Hematopoietic multipotent progenitor cell treated with erythropoietin and hydrocortisone succinate and interleukin-3 and kit ligand, for 4 days (in vitro differentiated cells): ENCODE results near the gene TCF4.
"Not testable (repeated sequence)": the region's sequence is repeated elsewhere in the genome, so short reads cannot be mapped to it uniquely, and the experiment has no call there.

Source experiments
- DNase-seq: peaks from one replicate; pipeline ENCODE4 v3.0.0-alpha.2; 2015

Gene TCF4

DNA sequence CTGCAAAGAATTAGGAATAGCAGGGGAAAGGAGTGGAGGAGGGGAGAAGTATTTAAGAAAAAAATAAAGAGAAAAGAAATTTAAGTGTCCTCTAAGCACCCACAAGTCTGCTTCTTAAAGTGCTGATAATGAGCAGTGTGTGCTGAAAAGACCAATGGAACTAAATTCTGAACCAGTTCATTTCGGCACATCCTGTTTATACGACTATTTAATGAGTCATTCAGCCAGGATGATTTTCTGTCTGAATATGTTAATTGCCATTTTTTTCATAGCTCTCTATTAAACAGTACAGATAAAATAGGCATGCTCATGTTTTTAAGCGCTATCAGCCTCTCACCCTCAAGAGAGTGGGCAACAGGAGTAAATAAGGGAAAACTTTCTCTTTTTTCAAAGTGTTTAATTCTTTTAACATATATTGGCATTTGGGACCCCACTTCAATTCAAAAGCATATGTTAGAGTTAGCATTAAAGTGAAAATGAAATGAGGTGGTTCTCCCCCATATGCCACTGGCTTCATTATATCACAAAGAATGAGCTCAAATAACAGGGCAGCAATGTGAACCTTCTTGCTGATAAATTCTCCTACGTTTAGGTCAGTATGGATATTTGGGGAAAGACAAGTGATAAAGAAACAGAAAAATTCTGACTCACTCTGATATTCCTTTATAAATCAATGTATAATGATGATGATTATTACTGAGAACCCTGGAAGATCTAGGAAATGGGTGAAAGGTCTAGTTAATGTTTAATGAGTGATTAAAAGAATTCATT is 87.5 kb downstream of the TCF4 start:
- DNase-seq, result peak; percentile 42

DNA sequence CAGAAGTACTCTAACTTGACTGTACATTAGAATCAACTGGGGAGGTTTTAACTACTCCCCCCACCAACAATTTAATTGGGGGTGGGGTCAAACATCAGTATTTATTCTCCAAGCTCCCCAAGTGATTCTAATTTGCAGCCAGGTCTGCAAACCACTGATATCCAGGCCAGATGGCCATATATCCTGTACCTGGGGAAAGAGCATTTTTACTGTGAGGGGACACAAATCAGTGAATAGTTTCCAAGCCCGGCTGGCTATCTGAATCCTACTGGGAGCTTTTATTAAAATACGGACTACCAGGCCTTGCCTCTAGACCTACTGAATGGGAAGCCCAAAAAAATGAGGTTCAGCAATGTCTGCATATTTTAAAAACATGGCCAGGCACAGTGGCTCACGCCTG is 88.5 kb downstream of the TCF4 start:
- DNase-seq, result no peak

DNA sequence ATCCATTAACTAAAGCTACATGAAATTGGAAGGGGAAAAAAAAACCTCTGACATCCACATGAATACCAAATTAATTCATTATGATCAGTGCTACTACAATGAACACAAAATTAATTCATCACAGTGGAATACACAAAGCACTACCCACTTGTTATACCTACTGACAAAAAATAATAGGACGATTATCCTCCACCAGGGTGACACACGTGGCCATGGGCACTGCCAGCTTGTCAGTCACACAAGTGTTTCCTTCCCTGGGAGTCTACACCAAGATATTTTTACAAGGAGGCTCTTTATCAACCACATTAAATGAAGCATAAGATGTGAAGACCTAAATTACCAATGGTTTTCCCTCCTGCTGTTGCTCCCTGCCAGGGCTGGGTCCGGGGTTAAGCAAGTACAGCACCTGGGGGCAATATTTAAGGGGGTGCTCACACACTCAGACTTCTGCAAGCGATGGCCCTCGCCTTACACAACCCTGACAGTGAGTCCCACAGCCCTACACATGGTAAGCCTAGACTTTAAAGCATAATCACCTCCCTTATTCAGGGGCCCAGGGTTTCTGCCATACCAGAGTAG is 90.1 kb downstream of the TCF4 start:
- no peak for DNase-seq

DNA sequence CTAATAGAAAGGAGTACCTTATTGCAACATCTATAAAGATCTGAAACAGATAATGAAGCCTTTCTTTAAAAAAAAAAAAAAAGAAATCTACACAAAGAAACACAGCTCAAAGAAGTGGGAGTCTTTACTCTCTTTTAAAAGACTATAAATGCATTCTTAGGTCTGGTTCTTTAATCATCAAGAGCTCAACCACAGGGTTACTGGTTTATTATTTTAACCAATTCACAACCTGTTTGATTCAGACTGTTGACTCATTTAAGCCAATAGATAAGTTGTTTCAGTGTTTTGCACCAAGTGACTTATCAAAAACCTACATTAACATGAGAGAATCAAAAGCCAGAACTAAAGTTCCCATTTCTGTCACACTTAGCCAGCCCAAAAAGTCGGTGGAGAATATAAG is 93.1 kb downstream of the TCF4 start:
- no peak for DNase-seq

- no peak for DNase-seq
These were observed 93.6 kb downstream of the TCF4 start for GRCh38 chr18:55494441-55494840.

GRCh38 chr18:55491616-55492015 is 96.4 kb downstream of the TCF4 start:
- no peak for DNase-seq

- peak; percentile 62 for DNase-seq
These were observed 98.7 kb downstream of the TCF4 start for GRCh38 chr18:55489034-55489986.

- DNase-seq, result no peak
These were observed 99.5 kb downstream of the TCF4 start for GRCh38 chr18:55488473-55488872.

- DNase-seq, result no peak
These were observed 100.0 kb downstream of the TCF4 start for GRCh38 chr18:55487997-55488396.

- DNase-seq, result no peak
These were observed 101.1 kb downstream of the TCF4 start for GRCh38 chr18:55486936-55487335.

DNA sequence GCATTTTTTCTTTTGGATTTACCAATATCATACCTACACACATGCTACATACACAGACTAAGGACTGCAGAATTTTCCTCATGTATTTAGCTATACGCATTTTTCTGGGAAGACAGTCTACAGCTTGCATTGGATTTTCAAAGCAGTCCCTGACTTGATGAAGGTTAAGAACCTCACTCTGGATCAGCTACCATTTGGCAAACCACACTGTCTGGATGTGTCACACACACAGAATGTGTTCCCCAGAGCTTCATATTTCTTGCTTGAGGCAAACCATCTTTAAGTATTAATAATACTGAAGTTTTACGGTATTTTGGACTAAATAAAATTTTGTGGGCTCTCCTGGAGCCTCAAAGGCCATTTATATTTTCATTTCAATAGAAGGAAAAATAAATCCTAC is 102.3 kb downstream of the TCF4 start:
- no peak for DNase-seq

GRCh38 chr18:55484773-55485172 is 103.2 kb downstream of the TCF4 start:
- no peak for DNase-seq

GRCh38 chr18:55483266-55483871 is 104.6 kb downstream of the TCF4 start:
- DNase-seq, result no peak

DNA sequence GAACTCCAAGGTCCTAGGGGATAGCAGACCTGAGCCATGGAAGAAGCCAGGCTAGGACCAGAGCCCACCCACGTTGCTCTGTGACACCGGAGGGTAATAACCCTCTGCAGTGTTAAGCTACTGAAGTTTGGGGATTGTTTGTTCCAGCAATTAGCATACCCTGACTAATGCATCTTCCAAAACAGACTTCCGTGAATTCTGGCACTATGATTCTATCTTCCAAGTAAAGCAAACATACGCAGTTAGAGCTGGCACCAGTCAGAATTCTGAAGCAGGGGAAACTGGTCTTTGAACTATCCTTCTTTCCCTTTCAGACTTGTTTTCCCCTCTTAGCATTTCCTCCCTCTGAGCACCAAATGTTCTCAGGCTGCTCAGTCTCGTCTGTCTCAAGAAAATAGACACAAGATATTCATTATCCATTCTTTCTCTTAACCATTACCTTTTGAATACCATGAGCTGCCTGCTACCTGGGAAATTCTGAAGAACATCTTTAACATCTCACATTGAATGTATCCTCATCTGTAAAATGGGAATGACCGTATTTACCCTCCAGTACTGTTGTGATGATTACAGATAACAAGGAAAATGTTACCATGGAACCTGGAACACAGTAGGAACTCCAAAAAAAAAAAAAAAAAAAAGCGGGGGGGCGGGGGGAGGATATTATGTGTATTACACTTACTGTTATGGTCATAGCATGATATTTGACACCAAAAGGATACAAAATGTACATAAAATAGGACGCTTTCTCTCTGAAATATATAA is 108.2 kb downstream of the TCF4 start:
- DNase-seq, result no peak

DNA sequence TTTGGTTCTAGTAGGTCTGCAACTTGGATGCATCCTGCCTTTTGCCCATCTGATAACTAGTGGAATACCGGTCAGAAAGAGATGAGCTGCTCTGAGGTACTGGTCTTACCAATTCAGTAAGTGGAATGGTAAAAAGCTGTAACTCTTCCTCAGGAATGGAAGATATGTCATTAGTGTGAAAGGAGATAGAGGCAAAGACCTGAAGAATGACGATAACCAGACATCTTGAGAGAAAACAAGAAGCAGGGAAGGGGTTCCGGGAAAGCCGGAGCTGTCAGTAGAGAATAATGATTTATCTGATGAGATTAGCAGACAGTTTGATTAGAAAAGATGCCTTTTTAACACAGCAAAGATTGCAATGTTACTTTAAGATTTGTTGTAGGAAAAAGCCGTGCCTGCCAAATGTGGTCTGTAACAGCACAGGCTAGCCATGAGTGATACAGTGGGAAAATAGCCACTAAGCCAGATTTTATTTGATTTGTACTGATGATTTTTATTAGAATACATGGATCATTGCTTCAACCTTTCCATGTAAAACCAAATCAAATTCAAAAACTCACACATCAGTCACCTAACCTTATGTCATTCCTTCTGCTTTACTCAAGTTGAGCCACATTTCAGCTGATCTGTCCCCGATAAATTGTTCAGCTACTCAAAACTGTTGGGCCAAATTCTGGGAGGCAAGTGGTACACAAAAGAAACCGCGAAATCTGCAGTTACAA is 110.0 kb downstream of the TCF4 start:
- DNase-seq, result no peak

GRCh38 chr18:55477499-55477859 is 110.5 kb downstream of the TCF4 start:
- peak; percentile 76 for DNase-seq

- no peak for DNase-seq
These were observed 112.1 kb downstream of the TCF4 start for GRCh38 chr18:55475916-55476315.

DNA sequence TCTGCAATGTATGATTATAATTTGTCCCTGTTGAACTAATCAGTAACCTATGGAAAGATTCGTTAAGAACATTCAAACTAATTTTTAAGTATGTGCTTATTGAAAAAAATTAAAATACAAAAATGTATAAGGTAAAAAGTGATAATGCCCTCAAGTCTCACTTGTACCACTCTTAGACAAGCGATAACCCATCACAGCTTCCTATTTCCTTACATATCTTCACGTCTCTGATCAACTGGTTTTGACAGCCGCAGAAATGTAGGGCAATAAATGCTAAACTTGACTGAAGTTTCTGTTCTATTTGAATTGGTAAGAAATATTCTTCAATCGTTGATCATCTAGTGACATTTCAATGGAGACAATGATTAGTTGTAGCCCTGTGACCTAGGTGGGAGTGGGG is 112.5 kb downstream of the TCF4 start:
- DNase-seq, result no peak

DNA sequence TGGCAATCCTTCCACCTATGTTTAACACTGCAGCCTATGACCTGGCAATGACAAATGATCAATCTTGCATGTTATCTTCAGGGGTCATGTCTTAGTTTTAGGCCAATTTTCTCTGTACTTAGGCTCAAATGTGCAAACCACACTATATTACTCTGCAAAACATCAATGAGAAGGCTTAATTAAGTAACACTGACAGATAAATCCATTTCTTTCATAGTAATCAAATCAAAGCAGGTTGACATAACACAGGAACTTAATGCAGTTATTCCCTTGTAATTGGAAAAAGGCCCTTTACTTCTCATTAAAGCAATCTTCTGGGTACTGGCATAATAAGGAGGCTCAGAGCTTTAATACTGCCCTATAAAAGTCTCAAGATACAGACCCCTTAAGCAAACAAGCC is 114.4 kb downstream of the TCF4 start:
- no peak for DNase-seq

DNA sequence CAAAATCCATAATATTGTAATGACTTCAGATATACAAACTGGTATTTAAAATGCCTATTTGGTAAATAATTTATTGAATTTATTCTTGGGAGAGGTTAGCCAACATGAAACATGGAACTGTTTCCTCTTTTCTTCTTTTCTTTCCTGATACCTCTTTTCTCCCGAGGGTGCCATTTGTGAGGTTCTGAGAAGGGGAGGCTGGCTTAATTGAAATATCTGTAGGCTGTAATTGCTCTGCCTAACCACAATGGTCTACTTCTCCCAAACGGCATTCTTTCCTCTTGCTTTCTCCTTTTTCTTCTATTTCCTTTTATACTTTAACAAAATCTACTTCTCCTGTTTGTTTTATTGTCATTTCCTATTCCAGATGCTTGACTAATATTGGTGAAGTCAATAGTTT is 114.9 kb downstream of the TCF4 start:
- DNase-seq, result no peak

GRCh38 chr18:55470826-55471225 is 117.2 kb downstream of the TCF4 start:
- DNase-seq, result no peak

- not testable (repeated sequence) for DNase-seq
These were observed 118.9 kb downstream of the TCF4 start for GRCh38 chr18:55469134-55469533.
